Keratinocyte (primary cell): ENCODE results near the gene HOXC11. TPM values are rescaled to one million over a fixed set of nuclear protein-coding genes. Genes with fewer than 3 reads are reported as not detected.

Source experiments
- DNase-seq: peaks from one replicate; pipeline ENCODE4 v3.0.0-alpha.2; 2011; ENCODE audit warnings: low read depth, missing footprints, low spot score
- FAIRE-seq: peaks from 2 replicates; lab custom pipeline; 2011; peaks lifted over from hg19 to GRCh38; lab: Jason Lieb, UNC
- H2AFZ ChIP-seq: 2 replicates; pipeline ENCODE4 v1.6.0; 2012; ENCODE audit warnings: low read length, control low read depth, inconsistent platforms; ENCODE audit not compliant: control insufficient read depth
- H3K27ac ChIP-seq: 2 replicates; pipeline ENCODE4 v1.5.1; 2011; ENCODE audit warnings: low read length; ENCODE audit not compliant: control insufficient read depth, insufficient read depth
- H3K27me3 ChIP-seq: 3 replicates; pipeline ENCODE4 v1.6.0; 2011; ENCODE audit warnings: low read length; ENCODE audit not compliant: control insufficient read depth, insufficient read depth; ENCODE audit errors: extremely low read depth
- H3K36me3 ChIP-seq, 2 experiments: 2 replicates in 1 of 2; 3 replicates in 1 of 2; pipeline ENCODE4 v1.5.1; 2011; ENCODE audit warnings: low read length in 2 of 2, mild to moderate bottlenecking in 1 of 2; ENCODE audit not compliant: control insufficient read depth in 2 of 2, insufficient read depth in 2 of 2; ENCODE audit errors: extremely low read depth in 1 of 2
- H3K4me1 ChIP-seq: 3 replicates; pipeline ENCODE4 v1.5.1; 2011; ENCODE audit warnings: low read length; ENCODE audit not compliant: control insufficient read depth, insufficient read depth; ENCODE audit errors: extremely low read depth
- H3K4me2 ChIP-seq: 3 replicates; pipeline ENCODE4 v1.6.0; 2011; ENCODE audit warnings: low read depth, low read length; ENCODE audit not compliant: control insufficient read depth, insufficient read depth; ENCODE audit errors: extremely low read depth
- H3K4me3 ChIP-seq, 3 experiments: fragments of 200-600 bp in 1 of 3; sonication (generic) in 1 of 3; 2 replicates in 2 of 3; 3 replicates in 1 of 3; pipeline ENCODE4 v1.5.1; 2011 to 2016; ENCODE audit warnings: low read length in 3 of 3, mild to moderate bottlenecking in 3 of 3, control low read depth in 2 of 3, inconsistent platforms in 1 of 3, low read depth in 1 of 3, mixed read lengths in 1 of 3, mixed run types in 1 of 3, moderate library complexity in 1 of 3; ENCODE audit not compliant: control insufficient read depth in 2 of 3, insufficient read depth in 2 of 3; ENCODE audit errors: extremely low read depth in 1 of 3
- H3K79me2 ChIP-seq: 2 replicates; pipeline ENCODE4 v1.6.0; 2012; ENCODE audit warnings: low read length; ENCODE audit not compliant: control insufficient read depth, insufficient read depth
- H3K9ac ChIP-seq: 3 replicates; pipeline ENCODE4 v1.6.0; 2011; ENCODE audit warnings: low read length; ENCODE audit not compliant: control insufficient read depth, insufficient read depth; ENCODE audit errors: extremely low read depth
- H3K9me1 ChIP-seq: 3 replicates; pipeline ENCODE4 v1.6.0; 2011; ENCODE audit warnings: low read length; ENCODE audit not compliant: control insufficient read depth, insufficient read depth; ENCODE audit errors: extremely low read depth
- H3K9me3 ChIP-seq: 2 replicates; pipeline ENCODE4 v1.5.1; 2012; ENCODE audit warnings: low read depth, low read length; ENCODE audit not compliant: control insufficient read depth
- H4K20me1 ChIP-seq: 3 replicates; pipeline ENCODE4 v1.6.0; 2011; ENCODE audit warnings: low read length; ENCODE audit not compliant: control insufficient read depth, insufficient read depth; ENCODE audit errors: extremely low read depth
- EZH2 ChIP-seq: IDR thresholded peaks from one replicate; pipeline ENCODE4 v1.6.1; 2012; ENCODE audit warnings: inconsistent platforms, mild to moderate bottlenecking, low read length, moderate library complexity
- dilution Hi-C: fragments of 300-500 bp; cut with MboI; formaldehyde crosslinking; loops from one replicate; pipeline ENCODE4 v1.7.0; 2020; ENCODE audit warnings: low sequenced_read_pairs; ENCODE audit not compliant: extremely low pct_ligation_motif_present
- polyA plus RNA-seq, 5 experiments: library from polyadenylated mRNA; depleted of rRNA in 3 of 5; stranded (reverse) in 3 of 5; stranded (forward) in 1 of 5; unstranded in 1 of 5; fragments of >200 nt; gene quantifications; 1 replicate in 1 of 5; 2 replicates in 3 of 5; 3 replicates in 1 of 5; pipeline versions ENCODE4 v1.2.1 to v1.2.3, GENCODE V29; 2011 to 2012; ENCODE audit warnings: missing spikeins in 2 of 5, low read depth in 1 of 5, low replicate concordance in 1 of 5
- TF ChIP-seq, protein P1 (sequence below), 3 experiments: IDR thresholded peaks in 1 of 3; conservative IDR thresholded peaks in 1 of 3; optimal IDR thresholded peaks in 1 of 3; 2 replicates in 2 of 3; 3 replicates in 1 of 3; pipeline versions ENCODE3 to v1.5.1; 2011; ENCODE audit warnings: low read length in 3 of 3, mild to moderate bottlenecking in 3 of 3, moderate library complexity in 2 of 3, control low read depth in 1 of 3, inconsistent platforms in 1 of 3; ENCODE audit not compliant: insufficient read depth in 2 of 3; ENCODE audit errors: extremely low read depth in 1 of 3

HOXC11 gene
- polyA plus RNA-seq, 1 donor (not counting 4 experiments of a cell fraction or from before 2014, with no cell fraction given) = 1.6 TPM

DNA sequence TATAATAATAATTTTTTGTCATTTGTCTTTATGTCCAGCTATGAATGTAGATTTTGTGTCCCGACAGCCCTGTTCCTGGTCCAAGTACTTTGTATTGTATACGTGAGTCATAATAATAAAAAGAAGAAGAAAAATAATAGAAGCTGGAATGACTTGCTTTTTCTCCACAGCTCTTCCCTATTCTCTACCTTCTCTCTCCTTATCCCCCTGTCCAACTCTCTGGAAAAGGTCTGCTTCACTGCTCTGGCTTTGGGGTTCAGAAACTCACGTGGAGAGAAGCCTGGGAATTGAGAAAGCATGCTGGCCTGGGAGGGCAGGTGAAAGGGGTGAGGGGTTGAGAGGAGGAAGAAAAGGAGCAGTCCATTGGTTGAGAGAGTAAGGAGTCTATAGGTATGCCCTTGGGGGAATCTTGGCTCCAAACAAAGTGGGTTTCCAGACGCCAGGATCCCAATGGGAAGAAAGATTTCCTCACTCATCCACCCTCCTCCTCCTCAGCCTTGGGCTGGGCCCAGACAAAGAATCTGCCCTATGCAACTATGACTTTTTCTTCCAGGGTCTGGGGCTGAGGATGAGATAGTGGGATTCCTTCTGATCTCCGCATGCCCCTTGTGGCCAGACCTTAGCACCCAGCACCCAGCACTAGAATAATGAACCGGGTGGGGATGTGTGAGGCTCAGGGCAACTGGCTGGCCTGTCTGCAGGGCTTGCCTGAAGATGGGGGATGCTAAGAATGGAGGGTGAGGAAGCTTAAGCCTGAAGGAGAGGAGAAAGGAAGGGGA, 39.9 kb downstream of the HOXC11 start:
- TF ChIP-seq EZH2 = no peak
- TF ChIP-seq, protein P1, sequence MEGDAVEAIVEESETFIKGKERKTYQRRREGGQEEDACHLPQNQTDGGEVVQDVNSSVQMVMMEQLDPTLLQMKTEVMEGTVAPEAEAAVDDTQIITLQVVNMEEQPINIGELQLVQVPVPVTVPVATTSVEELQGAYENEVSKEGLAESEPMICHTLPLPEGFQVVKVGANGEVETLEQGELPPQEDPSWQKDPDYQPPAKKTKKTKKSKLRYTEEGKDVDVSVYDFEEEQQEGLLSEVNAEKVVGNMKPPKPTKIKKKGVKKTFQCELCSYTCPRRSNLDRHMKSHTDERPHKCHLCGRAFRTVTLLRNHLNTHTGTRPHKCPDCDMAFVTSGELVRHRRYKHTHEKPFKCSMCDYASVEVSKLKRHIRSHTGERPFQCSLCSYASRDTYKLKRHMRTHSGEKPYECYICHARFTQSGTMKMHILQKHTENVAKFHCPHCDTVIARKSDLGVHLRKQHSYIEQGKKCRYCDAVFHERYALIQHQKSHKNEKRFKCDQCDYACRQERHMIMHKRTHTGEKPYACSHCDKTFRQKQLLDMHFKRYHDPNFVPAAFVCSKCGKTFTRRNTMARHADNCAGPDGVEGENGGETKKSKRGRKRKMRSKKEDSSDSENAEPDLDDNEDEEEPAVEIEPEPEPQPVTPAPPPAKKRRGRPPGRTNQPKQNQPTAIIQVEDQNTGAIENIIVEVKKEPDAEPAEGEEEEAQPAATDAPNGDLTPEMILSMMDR (optimal IDR thresholded peaks at IDR 0.05 in 1 of 3, IDR thresholded peaks at IDR 0.05 in 1 of 3, conservative IDR thresholded peaks at IDR 0.05 in 1 of 3; ENCODE audit: extremely low read depth in 1 of 3, insufficient read depth in 2 of 3, low read length in 3 of 3) = peak in 1 of 3 experiments; percentile 11
- Histone ChIP-seq H3K4me2 (no peak overlapping the region), H3K4me3 (no peak overlapping the region), H3K27me3 (no peaks in the 10 kb centered on the region), H3K36me3 (no peaks in the 10 kb centered on the region), H3K9me1 (no peaks in the 10 kb centered on the region), H3K79me2 (peaks cover 26% of the 10 kb centered on the region), H3K9me3 (no peaks in the 10 kb centered on the region), H2AFZ (no peak overlapping the region), H3K27ac (no peak overlapping the region), H3K4me1 (peaks cover 19% of the 10 kb centered on the region), H3K9ac (no peak overlapping the region), H4K20me1 (no peaks in the 10 kb centered on the region)
- no peak for DNase-seq
- FAIRE-seq = no peak
- dilution Hi-C loops = no loop called here

DNA sequence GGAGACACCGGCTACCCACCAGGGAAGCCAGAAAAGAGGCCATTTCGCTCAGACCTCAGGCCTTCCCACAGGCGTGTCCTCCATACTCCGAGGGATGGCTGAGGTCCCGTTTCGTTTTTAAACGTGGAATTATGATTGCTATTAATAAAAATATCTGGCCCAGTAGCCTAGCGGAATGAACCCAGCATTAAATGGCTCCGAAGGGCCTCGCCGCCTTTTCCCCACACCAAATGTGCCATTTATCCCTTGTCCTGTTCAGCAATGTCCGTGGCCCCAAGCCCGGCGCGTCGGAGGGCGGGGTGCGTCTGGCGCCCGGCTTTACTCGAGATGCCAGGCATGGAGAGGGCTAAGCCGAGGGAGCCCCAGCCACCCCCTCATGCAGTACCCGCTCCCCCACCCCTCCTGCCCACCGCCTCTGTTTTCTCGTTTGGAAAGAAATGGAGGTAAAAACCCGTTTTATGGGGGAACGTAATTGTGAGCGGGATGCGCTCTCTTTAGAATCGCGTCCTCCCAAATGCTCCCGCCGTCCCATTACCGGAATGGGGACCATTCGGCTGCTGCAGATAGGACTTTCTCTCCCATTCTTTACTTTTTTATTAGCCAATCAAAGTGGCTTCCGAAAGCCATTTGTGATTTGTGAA, 41.6 kb downstream of the HOXC11 start:
- Histone ChIP-seq H3K79me2 (peaks cover 29% of the 10 kb centered on the region), H3K9me3 (no peaks in the 10 kb centered on the region)

More for the DNA sequence above, 41.6 kb downstream of the HOXC11 start:
- H3K4me2 ChIP-seq = no peak overlapping the region
- DNase-seq (no peak), FAIRE-seq (no peak)
- peaks cover 19% of the 10 kb centered on the region for H3K4me1 ChIP-seq
- H4K20me1 ChIP-seq = no peaks in the 10 kb centered on the region
- no peak overlapping the region for H3K27ac ChIP-seq
- H3K9me1 ChIP-seq = no peaks in the 10 kb centered on the region
- no peak overlapping the region for H2AFZ ChIP-seq
- dilution Hi-C loops = no loop called here
- no peaks in the 10 kb centered on the region for H3K27me3 ChIP-seq
- H3K36me3 ChIP-seq = no peaks in the 10 kb centered on the region
- H3K9ac ChIP-seq = no peak overlapping the region
- H3K4me3 ChIP-seq = no peak overlapping the region
- TF ChIP-seq, protein P1 (optimal IDR thresholded peaks at IDR 0.05 in 1 of 3, IDR thresholded peaks at IDR 0.05 in 1 of 3, conservative IDR thresholded peaks at IDR 0.05 in 1 of 3; ENCODE audit: extremely low read depth in 1 of 3, insufficient read depth in 2 of 3, low read length in 3 of 3) = no peak
- no peak for TF ChIP-seq EZH2
